ENCODE data around the gene ZNF496.

Gene ZNF496

DNA sequence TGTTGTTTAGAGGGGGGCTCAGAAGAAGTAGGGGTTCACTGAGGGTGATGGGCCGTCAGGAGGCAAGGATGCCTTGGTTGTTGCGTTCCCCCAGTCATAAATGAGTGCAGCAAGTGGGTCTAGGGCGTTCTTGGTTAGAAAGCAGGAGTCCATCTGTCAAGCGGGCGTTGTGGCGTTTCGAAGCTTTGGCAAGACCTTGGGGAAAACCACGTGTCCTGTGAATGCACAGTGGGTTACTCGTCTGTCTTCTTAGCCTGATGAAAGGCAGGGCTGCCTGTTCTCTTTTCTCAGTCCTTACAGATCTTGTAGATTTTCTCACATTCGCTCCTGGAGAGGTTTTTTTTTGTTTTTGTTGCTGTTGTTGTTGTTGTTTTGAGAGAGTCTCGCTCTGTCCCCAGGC, 6.3 kb upstream of the ZNF496 start:
- no peak for DNase-seq
- TF ChIP-seq, protein P1, sequence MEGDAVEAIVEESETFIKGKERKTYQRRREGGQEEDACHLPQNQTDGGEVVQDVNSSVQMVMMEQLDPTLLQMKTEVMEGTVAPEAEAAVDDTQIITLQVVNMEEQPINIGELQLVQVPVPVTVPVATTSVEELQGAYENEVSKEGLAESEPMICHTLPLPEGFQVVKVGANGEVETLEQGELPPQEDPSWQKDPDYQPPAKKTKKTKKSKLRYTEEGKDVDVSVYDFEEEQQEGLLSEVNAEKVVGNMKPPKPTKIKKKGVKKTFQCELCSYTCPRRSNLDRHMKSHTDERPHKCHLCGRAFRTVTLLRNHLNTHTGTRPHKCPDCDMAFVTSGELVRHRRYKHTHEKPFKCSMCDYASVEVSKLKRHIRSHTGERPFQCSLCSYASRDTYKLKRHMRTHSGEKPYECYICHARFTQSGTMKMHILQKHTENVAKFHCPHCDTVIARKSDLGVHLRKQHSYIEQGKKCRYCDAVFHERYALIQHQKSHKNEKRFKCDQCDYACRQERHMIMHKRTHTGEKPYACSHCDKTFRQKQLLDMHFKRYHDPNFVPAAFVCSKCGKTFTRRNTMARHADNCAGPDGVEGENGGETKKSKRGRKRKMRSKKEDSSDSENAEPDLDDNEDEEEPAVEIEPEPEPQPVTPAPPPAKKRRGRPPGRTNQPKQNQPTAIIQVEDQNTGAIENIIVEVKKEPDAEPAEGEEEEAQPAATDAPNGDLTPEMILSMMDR (IDR thresholded peaks at IDR 0.05), result no peak
- peaks cover 75% of the 10 kb centered on the region for H3K36me3 Mint-ChIP-seq (ENCODE audit: low read depth)
- H3K4me1 Mint-ChIP-seq, result peaks cover 66% of the 10 kb centered on the region
- H3K9me3 Mint-ChIP-seq, result no peaks in the 10 kb centered on the region
- H3K27ac Mint-ChIP-seq, result peak overlapping the region; percentile 86
- peak overlapping the region; percentile 23 for H3K4me3 Mint-ChIP-seq
- H3K27me3 Mint-ChIP-seq (ENCODE audit: low read depth, poor library complexity), result no peaks in the 10 kb centered on the region

DNA sequence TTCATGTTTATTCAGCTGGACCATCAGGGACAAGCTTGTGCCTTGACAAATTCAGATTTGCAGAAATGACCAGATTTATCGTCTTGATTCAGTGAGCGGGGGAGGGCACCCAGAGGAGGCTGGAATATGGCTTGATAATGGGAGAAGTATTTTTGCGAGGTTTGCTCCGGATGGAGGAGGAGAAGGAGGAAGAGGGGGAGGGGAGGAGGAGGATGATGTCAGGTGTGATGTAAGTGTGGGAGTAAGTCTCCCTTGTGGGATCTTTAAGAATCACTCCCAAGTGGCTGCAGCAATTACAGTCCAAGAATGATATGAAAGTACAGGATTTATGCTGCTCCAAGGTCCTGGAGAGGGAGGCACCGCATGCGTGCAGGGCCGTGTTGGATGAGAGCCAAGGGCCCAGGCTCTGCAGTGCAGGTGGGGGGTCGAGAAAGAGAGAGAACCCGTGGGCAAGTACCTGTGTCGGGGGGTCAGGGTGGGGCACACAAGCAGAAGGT, 5.6 kb upstream of the ZNF496 start:
- peak overlapping the region; percentile 57 for H3K4me3 Mint-ChIP-seq
- peaks cover 68% of the 10 kb centered on the region for H3K36me3 Mint-ChIP-seq (ENCODE audit: low read depth)
- TF ChIP-seq, protein P1 (IDR thresholded peaks at IDR 0.05), result no peak
- H3K27ac Mint-ChIP-seq, result peak overlapping the region; percentile 93
- no peak for DNase-seq
- no peaks in the 10 kb centered on the region for H3K27me3 Mint-ChIP-seq (ENCODE audit: low read depth, poor library complexity)
- H3K4me1 Mint-ChIP-seq, result peaks cover 63% of the 10 kb centered on the region
- H3K9me3 Mint-ChIP-seq, result no peaks in the 10 kb centered on the region

DNA sequence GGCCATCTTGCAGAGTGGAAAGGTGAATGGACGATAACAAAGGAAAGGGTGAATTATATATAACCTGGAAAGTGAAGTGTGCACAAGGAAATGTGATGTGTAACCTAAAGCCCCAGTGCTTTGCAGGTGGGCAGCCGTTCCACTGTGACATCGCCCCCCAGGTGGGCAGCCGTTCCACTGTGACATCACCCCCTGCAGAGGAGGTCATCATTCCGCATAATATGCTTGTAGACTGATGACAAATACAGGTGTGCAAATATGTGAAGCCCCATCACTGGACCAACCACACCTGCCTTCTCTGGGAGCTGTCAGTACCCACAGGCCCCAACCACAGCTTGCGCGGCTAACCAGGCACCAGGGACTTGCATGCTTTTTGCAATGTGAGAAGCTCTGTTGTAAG, 4.7 kb upstream of the ZNF496 start:
- TF ChIP-seq, protein P1 (IDR thresholded peaks at IDR 0.05), result no peak
- Mint-ChIP-seq H3K9me3 (no peaks in the 10 kb centered on the region), H3K36me3 (ENCODE audit: low read depth) (peaks cover 59% of the 10 kb centered on the region), H3K4me1 (peaks cover 63% of the 10 kb centered on the region), H3K27ac (peak overlapping the region; percentile 60), H3K27me3 (ENCODE audit: low read depth, poor library complexity) (no peaks in the 10 kb centered on the region), H3K4me3 (peak overlapping the region; percentile 86)
- DNase-seq, result no peak

DNA sequence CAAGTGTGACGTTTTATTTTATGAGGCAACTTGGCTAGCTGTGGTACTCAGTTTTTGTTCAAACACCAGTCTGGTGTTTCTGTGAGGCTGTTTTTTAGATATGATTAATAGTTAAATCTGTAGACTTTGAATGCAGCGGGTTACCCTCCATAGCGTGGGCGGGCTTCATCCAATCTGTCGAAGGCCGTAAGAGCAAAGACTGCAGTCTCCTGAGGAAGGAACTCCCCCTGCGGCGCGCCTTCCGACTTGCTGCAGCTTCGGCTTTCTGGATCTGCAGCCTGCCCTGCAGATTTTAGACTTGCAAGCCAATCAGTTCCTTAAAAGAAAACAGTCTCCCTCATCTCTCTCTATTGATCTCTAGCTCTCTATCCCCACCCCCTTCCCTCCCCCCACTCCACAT, 4.2 kb upstream of the ZNF496 start:
- H3K27me3 Mint-ChIP-seq (ENCODE audit: low read depth, poor library complexity), result no peaks in the 10 kb centered on the region
- TF ChIP-seq, protein P1 (IDR thresholded peaks at IDR 0.05), result no peak
- H3K4me3 Mint-ChIP-seq, result peak overlapping the region; percentile 86
- H3K4me1 Mint-ChIP-seq, result peaks cover 63% of the 10 kb centered on the region
- H3K27ac Mint-ChIP-seq, result peak overlapping the region; percentile 60
- DNase-seq, result no peak
- no peaks in the 10 kb centered on the region for H3K9me3 Mint-ChIP-seq
- peaks cover 54% of the 10 kb centered on the region for H3K36me3 Mint-ChIP-seq (ENCODE audit: low read depth)

DNA sequence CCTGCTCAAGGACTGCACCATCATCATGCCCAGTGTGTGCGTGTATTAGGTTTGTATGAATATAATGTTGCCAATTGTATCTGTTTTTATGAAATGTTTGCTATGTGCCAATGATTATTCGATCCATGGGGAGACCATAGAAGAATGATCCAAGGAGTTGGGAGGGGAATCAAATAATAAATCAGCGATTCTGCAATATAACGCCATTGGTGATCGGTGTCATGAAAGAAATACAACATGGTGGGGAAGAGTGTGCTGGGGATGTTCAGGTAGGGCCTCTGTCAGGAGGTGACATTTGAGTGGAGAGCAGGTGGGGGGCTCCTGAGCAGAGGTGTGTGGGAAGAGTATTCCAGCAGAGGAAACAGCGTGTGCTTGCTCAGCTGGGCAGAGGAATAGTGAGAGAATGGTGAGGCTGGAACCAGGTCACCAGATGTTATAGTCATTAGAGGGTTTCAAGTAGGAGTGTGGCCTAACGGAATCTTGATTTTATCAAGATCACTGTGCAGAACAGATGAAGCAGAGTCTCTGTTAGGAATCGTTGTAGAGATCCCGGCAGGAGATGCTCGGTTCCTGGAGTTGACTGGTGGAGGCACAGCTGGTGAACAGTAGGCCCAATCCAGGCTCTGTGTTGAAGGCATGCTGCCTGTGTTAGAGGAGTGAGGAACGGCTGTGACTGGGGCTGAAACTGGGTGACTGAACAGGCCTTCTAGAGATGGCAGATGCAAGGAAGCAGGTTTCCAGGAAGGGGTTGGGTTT, 2.9 kb upstream of the ZNF496 start:
- H3K4me3 Mint-ChIP-seq, result peak overlapping the region; percentile 86
- peaks cover 51% of the 10 kb centered on the region for H3K36me3 Mint-ChIP-seq (ENCODE audit: low read depth)
- no peak for DNase-seq
- H3K4me1 Mint-ChIP-seq, result peaks cover 75% of the 10 kb centered on the region
- no peaks in the 10 kb centered on the region for H3K9me3 Mint-ChIP-seq
- no peaks in the 10 kb centered on the region for H3K27me3 Mint-ChIP-seq (ENCODE audit: low read depth, poor library complexity)
- TF ChIP-seq, protein P1 (IDR thresholded peaks at IDR 0.05), result no peak
- peak overlapping the region; percentile 35 for H3K27ac Mint-ChIP-seq
